GM18858 (cell line): ENCODE measurements around the gene CALD1.

Experiments
- ATAC-seq: cut with Tn5 transposase; IDR thresholded peaks from one replicate; pipeline ENCODE4 v1.9.1; 2021; ENCODE audit not compliant: unreplicated experiment

The CALD1 gene

DNA sequence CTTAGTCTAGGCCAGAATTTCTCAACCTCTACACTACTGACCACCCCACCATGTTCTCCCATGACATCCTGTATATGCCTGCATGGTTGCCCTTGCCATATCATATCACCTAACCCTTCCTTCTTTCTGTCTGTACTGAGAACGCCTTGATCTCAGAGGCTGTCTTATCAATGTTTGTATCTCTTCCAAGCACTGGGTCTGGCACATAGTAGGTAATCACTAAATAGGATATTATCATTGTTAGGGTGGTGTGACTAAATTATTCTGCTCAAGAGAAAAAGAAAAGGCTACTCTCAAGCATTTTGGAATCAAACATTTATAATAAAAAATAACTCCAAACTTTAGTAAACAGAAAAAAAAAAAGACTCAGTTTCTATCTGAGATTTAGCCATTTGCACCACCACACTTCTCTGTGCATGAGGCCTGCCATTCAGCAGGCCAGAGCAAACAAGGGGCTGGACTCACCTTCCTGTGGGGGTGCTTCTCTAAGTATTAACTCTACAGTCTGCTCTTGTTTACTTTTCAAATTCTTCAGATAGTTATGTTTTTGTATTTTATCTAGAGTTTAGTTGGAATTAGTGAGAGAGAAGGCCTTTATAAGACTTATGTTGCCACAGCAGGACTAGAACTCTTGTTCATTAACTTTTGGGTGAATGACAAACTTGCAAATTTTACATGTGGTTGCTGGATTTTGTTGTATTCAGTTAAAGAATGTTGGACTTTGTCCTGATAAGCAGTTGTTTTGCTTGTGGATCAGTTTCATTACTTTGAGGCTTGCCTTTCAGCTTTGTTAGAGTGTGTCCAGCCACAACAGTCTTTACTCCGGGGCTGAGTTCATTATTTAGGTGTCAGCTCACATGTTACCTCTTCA is 212.3 kb downstream of the CALD1 start:
- ATAC-seq = no peak

DNA sequence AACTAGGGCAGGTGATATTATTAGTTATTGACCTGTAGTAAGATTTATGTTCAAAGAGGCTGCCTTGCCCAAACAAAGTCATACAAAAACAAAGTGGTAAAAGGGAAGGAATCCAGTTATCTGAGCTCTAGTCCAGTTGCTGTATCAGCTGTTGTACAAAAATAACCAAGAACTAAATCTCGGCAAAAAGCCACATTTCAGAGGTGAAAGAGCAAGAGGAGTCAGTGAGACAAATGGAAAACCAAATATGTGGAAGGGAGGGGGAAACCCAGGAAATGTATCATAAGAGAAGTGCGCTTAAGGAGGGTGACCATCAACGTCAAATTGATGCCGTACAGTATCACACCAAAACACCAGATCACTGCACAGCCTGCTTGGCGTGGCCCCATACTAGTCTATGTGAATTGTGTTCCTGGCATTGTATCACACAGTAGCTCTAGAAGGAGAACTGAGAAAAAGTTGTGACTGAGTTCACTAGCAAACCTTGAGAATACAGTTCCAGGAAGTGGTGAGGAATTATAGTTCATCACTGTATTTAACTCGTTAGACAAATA is 213.3 kb downstream of the CALD1 start:
- ATAC-seq = peak; percentile 66

DNA sequence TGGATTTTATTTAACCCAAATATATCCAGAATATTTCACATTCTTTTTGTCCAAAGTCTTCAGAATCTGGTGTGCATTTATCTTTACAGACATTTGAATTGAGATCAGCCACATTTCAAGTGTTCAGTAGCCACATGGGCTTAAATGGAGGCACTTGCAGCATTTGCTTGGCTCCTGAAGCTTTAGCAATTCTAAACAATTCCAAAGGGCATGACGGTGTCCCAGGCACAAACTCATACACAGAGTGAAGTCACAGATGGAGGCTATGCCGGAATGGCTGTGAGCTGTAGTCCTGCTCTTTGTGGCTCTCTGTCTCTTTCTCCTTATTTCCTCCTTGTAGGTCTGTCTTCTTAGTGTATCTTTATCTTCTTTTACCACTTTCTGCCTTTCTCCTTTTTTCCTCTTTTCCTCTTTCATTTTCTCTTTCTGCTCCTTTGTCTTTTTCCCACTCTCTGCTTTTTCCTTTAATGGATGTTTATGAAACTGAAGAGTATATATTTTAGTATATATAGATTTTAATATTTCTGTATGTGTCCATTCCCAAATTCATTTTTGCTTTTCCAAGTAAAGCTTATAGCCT is 214.5 kb downstream of the CALD1 start:
- no peak for ATAC-seq

DNA sequence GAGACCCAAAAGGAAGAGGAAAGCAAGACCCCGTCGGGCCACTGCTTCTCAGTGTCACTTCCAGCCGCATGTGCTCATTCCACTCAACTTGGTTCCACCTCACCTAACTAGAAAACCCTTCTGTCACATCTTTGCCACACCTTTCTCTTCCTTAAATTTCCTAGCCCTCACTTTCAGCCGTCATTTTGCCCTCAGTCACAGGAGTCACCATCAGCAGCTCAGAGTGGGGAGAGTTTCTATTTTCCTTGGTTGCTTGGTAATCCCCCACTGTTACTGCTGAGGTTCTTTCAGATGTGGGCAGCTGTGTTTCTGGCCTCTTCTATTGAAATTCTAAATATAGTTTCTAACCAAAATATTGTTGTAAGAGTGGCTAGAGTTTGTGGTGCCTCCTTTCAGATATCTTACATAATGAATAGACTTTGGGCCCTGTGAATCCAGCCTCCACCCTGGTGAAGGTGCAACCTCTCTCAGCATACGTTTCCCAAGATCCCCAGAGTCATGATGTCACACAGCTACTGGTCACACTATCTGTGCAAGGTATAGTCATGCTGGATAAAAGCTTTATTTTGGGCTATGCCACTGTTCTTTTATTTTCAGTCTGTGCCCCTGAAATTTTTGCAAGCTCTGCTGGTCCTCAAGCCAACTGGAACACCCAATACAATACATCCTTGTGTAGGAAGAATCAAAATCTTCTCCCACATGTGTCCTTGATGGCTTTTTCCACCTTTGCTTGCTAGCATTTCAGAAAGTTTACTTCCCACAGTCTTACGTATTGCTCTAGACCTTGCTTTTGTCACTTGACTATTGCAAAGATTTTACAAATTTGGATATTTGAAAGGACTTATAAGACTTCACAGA is 216.0 kb downstream of the CALD1 start:
- peak; percentile 30 for ATAC-seq

DNA sequence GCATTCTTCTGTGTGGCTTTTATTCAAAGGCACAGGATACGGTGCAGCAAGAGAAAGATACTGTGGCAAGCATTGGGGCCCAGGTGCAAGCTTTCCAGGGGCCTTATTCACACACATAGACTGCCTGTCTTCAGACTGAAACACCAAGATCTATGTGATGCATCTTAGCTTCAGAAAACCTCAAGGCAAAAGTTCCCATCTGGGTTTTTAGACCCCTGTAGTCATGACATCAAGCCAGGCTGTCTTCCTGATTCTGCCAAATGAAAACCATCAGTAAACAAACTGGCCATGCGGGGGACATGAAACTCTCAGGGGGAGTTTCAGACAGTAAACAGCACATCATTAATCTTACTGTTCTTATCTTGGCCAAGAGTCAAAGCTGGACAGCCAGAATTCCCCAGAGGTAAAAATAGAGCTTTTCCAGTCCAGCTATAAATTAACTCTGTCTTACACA is 216.7 kb downstream of the CALD1 start:
- peak; percentile 39 for ATAC-seq

DNA sequence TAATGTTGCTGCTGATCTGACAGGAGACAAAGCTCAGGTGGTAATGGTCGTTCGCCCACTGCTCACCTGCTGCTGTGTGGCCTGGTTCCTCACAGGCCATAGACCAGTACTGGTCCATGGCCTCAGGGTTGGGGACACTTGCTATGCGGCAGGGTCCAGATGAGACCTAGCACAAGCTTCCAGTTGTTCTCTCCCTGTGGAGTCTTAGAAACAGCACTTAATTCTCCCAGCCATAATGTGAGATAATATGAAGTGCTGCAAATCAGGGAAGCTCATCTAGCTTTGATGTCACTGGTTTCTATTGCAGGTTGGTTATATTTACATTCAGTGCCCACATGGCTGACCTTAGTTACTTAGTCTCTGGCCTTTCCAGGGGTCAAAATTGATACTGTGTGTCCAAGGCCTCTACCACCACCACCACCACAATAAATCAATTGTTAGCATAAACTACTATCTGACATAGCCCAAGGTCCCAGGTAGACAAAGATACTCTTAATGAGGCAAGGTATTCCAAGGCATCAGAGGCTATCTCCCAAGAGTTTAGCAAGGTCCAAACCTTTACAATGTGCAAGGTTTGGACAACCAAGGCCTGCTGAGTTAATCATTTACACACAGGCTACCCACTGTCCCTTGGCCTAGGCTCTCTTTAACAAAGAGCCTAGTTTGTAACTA is 217.9 kb downstream of the CALD1 start:
- no peak for ATAC-seq

DNA sequence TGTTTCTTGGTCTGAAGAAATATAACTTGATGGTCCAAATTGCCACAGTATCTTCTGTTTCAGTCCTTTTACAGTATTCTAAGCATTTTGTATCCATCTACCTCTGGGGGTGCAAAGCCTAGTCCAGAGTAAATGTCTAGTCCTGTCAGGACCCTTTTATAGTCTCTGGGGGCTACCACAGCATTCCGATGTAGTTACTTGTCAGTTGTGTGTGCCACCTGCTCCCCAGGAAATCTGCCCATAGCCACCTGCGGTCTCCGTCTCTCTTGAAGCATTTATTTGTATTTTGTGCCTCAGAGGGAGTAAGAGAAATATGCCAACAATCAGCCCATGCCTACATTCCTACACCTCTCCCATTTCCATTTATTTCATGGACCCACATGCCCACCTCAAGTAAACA is 219.7 kb downstream of the CALD1 start:
- ATAC-seq = no peak

DNA sequence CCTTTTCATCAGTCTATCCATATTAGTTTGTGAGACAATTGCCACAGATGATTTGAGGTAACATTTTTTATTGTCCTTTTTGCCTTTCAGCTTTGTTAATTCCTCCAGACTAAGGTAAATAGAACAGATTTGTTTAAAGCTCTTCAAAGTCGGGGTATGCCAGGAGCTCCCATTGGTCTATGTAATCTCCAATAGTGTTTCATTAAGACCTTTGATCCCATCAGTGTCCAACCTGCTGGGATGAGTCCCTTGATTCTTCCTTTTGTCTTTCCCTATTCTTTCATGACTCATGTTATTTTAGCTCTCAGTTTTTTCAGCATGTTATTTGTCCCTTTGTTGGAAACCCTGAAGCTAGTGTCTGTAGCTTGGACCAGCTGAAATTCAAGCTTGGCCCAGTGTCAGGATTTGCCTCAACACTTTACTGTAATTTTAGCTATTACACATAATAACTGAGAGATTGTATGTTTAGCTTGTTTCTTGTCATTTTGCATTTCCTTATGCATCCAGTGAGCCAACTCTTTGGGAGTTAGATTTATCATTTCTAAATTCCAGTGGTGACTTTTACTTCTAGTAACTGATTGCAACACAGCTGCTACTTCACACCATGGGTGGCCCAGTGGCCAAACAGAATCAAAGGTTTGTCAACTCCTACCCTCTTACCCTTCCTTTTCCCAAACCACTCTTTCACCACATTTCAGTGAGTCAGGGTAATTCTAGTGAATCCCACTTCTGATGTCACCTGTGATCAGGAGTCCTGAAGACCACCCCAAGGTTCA is 222.1 kb downstream of the CALD1 start:
- no peak for ATAC-seq

DNA sequence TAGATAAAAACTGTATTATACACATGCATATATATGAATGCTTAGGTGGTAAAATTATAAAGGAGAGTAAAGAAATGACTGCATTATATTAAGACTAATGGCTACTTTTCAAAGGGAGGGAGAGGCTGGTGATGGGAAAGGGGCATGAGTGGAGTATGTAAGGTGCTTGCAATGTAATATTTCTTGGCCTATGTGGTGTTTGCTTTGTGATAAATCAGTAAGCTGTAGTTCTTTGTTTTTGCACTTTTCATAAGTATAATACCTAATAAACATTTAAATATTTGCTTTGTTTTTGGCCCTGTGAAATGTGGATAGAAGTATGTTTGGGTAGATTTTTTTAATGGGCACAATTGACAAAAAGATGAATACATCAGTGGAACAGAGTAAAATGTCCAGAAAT is 232.8 kb downstream of the CALD1 start:
- no peak for ATAC-seq
